ENCODE measurements around the gene PCDHGC4.
A peak's percentile ranks its signal among the peaks of the same experiment; 100 is the strongest.

Gene PCDHGC4

DNA sequence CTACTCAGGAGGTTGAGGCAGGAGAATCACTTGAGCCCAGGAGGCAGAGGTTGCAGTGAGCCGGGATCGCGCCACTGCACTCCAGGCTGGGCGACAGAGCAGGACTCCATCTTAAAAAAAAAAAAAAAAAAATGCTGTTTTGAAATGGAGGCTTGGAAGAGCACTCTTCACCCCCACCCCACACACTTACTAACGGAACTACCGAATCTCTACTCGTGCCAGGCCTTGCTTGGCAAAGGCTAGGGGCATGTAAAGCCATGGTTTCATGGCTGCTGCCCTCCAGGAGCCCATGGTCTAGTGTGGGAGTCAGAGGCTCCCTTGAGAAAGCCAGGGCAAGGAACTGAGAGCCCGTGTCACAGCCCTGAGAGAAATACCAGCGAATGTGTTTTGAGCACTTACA is 25.3 kb downstream of the PCDHGC4 start:
- no peak for DNase-seq
- Histone ChIP-seq H3K27ac (peak overlapping the region; percentile 91 to 95), H3K4me3 (no peak overlapping the region), H3K9me3 (no peaks in the 10 kb centered on the region), H3K4me1 (peaks cover 0 to 68% (median 51%) of the 10 kb centered on the region in 4 donors), H3K27me3 (no peaks in the 10 kb centered on the region), H3K36me3 (peaks cover 0 to 27% (median 7%) of the 10 kb centered on the region in 3 donors)
- intact Hi-C loops (cut with DNase I; ENCODE audit: low total_unique reads): loop anchor here (5.0 to 10.0 kb wide), 3 partner anchors 33 to 1105 kb away; partner anchors contain the start of genes ANKHD1 and PCDHGC3
- TF ChIP-seq, protein P1, sequence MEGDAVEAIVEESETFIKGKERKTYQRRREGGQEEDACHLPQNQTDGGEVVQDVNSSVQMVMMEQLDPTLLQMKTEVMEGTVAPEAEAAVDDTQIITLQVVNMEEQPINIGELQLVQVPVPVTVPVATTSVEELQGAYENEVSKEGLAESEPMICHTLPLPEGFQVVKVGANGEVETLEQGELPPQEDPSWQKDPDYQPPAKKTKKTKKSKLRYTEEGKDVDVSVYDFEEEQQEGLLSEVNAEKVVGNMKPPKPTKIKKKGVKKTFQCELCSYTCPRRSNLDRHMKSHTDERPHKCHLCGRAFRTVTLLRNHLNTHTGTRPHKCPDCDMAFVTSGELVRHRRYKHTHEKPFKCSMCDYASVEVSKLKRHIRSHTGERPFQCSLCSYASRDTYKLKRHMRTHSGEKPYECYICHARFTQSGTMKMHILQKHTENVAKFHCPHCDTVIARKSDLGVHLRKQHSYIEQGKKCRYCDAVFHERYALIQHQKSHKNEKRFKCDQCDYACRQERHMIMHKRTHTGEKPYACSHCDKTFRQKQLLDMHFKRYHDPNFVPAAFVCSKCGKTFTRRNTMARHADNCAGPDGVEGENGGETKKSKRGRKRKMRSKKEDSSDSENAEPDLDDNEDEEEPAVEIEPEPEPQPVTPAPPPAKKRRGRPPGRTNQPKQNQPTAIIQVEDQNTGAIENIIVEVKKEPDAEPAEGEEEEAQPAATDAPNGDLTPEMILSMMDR (IDR thresholded peaks at IDR 0.05): no peak

DNA sequence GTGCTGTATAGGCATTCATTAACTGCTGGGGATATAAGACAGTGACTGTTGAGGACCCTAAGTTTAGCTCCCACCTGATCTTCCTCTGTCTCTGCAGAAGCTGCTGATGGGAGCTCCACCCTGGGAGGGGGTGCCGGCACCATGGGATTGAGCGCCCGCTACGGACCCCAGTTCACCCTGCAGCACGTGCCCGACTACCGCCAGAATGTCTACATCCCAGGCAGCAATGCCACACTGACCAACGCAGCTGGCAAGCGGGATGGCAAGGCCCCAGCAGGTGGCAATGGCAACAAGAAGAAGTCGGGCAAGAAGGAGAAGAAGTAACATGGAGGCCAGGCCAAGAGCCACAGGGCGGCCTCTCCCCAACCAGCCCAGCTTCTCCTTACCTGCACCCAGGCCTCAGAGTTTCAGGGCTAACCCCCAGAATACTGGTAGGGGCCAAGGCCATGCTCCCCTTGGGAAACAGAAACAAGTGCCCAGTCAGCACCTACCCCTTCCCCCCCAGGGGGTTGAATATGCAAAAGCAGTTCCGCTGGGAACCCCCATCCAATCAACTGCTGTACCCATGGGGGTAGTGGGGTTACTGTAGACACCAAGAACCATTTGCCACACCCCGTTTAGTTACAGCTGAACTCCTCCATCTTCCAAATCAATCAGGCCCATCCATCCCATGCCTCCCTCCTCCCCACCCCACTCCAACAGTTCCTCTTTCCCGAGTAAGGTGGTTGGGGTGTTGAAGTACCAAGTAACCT is 26.2 kb downstream of the PCDHGC4 start:
- Histone ChIP-seq H3K9me3 (no peaks in the 10 kb centered on the region), H3K36me3 (peaks cover 0 to 24% (median 6%) of the 10 kb centered on the region in 3 donors), H3K4me3 (no peak overlapping the region), H3K4me1 (peaks cover 0 to 77% (median 60%) of the 10 kb centered on the region in 4 donors), H3K27ac (peak overlapping the region; percentile 91 to 95), H3K27me3 (no peaks in the 10 kb centered on the region)
- DNase-seq: no peak
- TF ChIP-seq, protein P1 (IDR thresholded peaks at IDR 0.05): no peak
- intact Hi-C loops (cut with DNase I; ENCODE audit: low total_unique reads): loop anchor here (5.0 to 10.0 kb wide), 3 partner anchors 34 to 1106 kb away; partner anchors contain the start of genes ANKHD1 and PCDHGC3

DNA sequence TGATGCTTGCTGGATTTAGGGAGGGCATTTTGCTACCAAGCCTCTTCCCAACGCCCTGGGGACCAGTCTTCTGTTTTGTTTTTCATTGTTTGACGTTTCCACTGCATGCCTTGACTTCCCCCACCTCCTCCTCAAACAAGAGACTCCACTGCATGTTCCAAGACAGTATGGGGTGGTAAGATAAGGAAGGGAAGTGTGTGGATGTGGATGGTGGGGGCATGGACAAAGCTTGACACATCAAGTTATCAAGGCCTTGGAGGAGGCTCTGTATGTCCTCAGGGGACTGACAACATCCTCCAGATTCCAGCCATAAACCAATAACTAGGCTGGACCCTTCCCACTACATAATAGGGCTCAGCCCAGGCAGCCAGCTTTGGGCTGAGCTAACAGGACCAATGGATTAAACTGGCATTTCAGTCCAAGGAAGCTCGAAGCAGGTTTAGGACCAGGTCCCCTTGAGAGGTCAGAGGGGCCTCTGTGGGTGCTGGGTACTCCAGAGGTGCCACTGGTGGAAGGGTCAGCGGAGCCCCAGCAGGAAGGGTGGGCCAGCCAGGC is 27.0 kb downstream of the PCDHGC4 start:
- Histone ChIP-seq H3K4me1 (peaks cover 0 to 80% (median 61%) of the 10 kb centered on the region in 4 donors), H3K27me3 (no peaks in the 10 kb centered on the region), H3K27ac (peak overlapping the region; percentile 91 to 95), H3K36me3 (peaks cover 0 to 30% (median 12%) of the 10 kb centered on the region in 3 donors), H3K4me3 (peak overlapping the region in 1 of 2 donors; percentile 71), H3K9me3 (no peaks in the 10 kb centered on the region)
- DNase-seq: no peak
- TF ChIP-seq, protein P1 (IDR thresholded peaks at IDR 0.05): no peak
- intact Hi-C loops (cut with DNase I; ENCODE audit: low total_unique reads): loop anchor here (5.0 to 10.0 kb wide), 3 partner anchors 35 to 1107 kb away; partner anchors contain the start of genes ANKHD1 and PCDHGC3

DNA sequence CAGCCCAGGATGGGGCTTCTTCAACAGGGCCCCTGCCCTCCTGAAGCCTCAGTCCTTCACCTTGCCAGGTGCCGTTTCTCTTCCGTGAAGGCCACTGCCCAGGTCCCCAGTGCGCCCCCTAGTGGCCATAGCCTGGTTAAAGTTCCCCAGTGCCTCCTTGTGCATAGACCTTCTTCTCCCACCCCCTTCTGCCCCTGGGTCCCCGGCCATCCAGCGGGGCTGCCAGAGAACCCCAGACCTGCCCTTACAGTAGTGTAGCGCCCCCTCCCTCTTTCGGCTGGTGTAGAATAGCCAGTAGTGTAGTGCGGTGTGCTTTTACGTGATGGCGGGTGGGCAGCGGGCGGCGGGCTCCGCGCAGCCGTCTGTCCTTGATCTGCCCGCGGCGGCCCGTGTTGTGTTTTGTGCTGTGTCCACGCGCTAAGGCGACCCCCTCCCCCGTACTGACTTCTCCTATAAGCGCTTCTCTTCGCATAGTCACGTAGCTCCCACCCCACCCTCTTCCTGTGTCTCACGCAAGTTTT is 27.6 kb downstream of the PCDHGC4 start:
- H3K27ac ChIP-seq: peak overlapping the region; percentile 91 to 95

More for the DNA sequence above, 27.6 kb downstream of the PCDHGC4 start:
- peak; percentile 87 to 92 for DNase-seq
- intact Hi-C loops (cut with DNase I; ENCODE audit: low total_unique reads): loop anchor here (5.0 to 10.0 kb wide), 3 partner anchors 35 to 1108 kb away; partner anchors contain the start of genes ANKHD1 and PCDHGC3
- TF ChIP-seq, protein P1 (IDR thresholded peaks at IDR 0.05): peak; percentile 77 to 87
- peak overlapping the region; percentile 66 to 71 for H3K4me3 ChIP-seq
- peaks cover 0 to 32% (median 12%) of the 10 kb centered on the region in 3 donors for H3K36me3 ChIP-seq
- no peaks in the 10 kb centered on the region for H3K27me3 ChIP-seq
- H3K9me3 ChIP-seq: no peaks in the 10 kb centered on the region
- H3K4me1 ChIP-seq: peaks cover 0 to 74% (median 56%) of the 10 kb centered on the region in 4 donors

All from tibial artery (tissue), 4 donors.